Stimulated activated CD8-positive, alpha-beta memory T cell treated with anti-CD3 and anti-CD28 coated beads, Interleukin-4, amount 100 ng/mL, for 4 hours (primary cell): ENCODE measurements around the gene SCUBE3.

ENCODE experiments used
- DNase-seq, 2 donors: peaks; one replicate each; pipeline ENCODE4 v3.0.0-alpha.2; 2020; ENCODE audit warnings: low read depth in 2 of 2, low spot score in 1 of 2

The SCUBE3 gene

DNA sequence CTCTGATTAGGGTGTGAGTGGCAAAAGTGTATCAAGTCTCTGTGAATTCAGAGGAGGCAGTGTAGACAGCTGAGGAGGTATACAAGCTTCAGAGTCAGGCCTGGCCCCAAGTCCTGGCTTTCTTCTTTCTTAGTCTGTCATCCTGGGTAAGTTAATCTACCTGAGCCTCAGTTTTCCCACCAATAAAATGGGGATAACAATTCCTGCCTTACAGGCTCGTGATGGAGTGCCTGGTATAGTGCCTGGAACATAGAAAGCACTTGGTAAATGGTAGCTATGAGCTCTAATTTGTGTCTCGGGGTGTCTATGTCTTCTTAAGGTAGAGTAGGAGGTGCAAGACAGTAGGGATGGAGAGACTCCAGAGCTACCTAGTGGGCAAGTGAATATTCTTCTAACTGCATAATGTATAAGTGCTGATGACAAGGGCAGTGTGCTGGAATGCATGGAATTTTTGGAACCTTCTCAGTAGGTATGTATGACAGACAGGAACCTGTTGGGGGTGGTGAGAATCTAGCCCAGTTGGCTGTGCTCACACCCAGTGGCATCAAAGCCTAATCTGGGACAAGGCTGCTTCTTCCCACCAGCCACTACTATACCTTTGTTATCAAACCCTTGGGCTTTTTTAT is 4.0 kb upstream of the SCUBE3 start:
- no peak for DNase-seq

GRCh38 chr6:35213298-35213791 is 411 bp upstream of the SCUBE3 start:
- DNase-seq: no peak

GRCh38 chr6:35214869-35215664 is 1.3 kb downstream of the SCUBE3 start:
- no peak for DNase-seq

- no peak for DNase-seq
Measured at GRCh38 chr6:35215665-35216411, 2.1 kb downstream of the SCUBE3 start.

DNA sequence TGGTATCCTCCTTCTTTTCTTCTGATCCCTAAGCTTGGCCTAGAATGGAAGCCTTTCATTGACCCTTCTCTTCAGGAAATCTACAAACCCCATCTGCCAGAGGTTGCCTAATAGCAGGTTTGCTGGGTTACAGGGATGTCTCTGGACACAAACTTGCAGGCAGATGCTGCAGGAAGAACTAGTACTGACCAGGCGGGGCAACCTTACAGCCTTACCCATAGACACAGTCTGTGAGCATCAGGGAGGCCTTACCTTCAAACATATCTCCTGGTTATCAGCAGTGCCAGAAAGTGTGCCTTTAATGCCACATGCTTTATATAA is 2.6 kb downstream of the SCUBE3 start:
- no peak for DNase-seq

DNA sequence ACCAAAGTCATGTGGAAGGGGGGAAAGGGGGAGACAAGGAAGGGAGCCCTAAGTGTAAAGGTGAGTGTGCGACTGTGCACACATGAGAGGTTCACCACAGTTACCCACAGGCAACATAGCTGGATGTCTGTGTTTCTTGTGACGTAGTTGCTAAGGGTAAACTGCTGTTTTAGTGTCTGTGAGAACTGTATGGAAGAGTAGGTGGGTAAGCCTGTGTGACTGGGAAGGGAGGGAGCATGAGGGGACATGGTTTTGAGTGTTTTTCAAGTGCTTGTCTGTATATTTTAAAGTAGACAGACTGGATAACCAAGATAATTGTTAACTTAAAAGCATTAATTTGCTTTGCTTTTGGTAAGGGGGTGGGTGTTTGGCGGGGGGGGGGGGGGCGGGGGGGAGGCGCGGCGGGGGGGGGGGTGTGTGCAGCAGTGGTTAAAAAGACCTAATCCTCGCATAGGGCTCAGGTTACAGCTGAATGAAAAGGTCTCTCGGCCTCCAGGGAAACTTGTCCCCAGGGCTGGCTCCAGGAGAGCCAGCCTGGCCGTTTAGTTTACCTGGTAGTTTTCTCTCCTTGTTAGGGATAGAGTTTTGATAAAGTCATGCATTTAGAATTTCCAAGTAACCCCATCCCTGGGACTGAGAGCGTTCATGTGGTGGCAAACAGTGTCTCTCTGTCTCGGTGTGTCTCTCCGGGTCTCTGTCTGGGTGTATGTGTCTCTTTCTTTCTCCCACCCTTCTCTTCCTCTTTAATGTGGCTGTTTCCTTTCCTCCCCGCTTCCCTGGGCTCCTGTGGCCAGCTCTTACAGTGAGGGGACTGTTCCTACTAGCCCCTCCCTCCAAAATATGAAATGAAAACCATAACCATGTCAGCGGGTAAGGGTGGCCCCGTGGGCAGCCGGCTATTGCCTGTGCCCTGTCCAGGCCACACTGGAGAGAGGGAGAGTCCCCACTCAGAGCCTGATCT is 3.4 kb downstream of the SCUBE3 start:
- DNase-seq: no peak

DNA sequence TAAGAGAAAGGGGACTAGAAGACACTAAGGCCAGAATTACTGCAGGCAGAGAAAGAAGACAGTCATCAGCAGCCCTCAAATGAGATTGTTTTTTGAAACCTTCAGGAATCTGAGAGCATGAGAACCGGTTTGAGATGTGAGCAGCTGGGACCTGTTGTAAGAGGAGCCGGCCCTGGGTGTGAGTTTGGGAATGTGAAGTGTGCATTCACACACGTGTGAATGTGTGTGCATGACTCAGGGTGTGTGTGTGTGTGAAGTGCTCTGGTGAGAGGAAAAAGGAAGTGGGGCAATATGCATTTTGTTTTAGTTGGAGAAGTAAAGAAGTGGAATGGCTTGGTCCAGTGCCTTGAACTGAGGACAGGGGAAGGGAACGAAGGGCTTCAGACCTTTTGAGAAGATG is 4.3 kb downstream of the SCUBE3 start:
- no peak for DNase-seq

DNA sequence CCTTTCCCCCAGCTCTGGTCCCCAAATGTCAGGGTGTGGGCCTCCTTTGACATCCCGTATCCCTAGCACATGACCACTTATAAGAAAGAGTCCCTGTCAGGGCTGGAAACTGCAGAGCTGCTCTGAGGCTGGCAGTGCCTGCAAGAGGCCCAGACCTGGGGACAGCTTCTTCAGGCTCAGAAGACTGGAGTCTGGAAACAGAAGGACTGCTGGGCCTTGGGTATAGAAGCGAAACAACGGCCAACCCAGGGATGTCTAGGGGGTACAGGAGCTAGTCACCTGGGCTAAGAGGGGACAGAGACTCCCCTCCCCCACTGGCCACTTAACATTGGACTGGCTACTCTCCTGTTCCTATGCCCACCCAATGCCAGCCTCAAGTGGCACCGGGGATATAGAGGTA is 4.7 kb downstream of the SCUBE3 start:
- DNase-seq: no peak

GRCh38 chr6:35219683-35220326 is 6.0 kb downstream of the SCUBE3 start:
- DNase-seq: no peak

DNA sequence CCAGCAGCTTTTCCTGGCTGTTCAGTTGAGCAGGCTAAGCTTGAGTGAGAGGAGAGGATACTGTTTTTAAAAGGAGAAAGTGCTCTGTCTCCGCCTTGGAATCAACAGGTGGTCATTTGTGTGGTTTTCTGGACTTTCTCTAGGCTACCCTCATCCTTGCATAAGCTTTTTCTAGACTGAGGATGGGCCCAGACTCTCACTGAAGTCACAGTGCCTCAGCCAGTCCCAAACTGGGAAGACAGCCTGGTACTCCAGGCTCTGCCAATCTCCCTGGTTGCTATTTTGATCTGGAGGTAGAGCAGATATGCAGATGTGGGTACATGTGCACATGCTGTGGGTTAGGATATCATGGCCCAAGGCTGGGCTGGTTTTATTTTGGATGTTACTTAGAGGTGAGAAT is 7.0 kb downstream of the SCUBE3 start:
- no peak for DNase-seq

DNA sequence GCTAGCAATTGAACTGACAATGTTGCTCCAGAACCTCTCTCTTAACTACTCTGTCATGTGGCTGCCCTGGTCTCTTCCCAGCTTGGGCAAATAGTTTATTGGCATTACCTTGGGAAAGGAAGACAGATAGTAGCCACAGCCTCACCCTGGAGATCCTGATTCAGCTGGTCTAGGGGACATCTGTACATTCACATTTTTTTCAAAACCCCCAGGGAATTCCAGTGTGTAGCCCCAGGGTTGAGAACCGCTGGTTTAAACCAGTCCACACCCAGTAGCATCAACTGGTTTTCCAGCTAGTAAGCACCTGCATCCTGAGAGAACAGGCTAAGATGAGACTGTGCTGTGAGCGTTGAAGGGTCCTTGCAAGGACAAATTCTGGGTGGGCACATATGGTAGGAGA is 9.6 kb downstream of the SCUBE3 start:
- no peak for DNase-seq

DNA sequence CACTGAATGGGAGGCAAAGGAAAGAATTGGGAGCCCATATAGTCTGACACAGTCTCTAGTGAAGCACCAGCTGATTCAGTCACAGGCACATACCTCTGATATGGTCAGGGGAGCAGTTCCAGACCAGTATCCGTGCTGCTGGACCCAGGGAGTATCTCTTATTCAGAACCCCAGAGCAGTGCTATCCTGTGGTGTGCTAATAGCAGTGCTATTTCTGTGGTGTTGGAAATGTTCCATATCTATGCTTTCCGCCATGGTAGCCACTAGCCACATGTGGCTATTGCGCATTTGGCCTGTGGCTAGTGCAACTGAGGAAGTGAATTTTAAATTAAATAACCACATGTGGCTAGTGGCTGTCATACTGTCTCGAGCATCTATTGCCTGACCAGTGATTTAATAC is 11.0 kb downstream of the SCUBE3 start:
- DNase-seq: no peak

- DNase-seq: no peak
Measured at GRCh38 chr6:35228481-35228880, 14.7 kb downstream of the SCUBE3 start.

GRCh38 chr6:35229304-35229703 is 15.5 kb downstream of the SCUBE3 start:
- DNase-seq: no peak

DNA sequence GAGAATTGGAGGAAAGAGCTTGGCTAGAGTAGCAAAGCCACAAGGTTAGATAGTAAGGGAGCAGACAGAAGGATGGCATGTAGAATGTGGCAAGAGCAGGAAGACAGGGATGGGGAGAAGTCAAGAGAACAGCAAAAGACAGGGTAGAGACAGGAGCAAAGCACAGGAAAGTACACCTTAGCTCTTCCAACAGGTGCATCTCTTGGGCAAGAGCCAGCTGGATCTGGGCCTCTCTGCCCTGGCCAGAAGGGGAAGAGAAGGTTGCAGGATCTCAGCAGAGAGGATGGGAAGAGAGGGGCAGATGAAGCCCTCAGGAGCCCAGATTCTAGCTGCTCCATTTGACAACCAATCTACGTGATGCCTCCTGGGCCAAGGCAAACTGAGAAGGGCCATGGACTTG is 16.7 kb downstream of the SCUBE3 start:
- no peak for DNase-seq

DNA sequence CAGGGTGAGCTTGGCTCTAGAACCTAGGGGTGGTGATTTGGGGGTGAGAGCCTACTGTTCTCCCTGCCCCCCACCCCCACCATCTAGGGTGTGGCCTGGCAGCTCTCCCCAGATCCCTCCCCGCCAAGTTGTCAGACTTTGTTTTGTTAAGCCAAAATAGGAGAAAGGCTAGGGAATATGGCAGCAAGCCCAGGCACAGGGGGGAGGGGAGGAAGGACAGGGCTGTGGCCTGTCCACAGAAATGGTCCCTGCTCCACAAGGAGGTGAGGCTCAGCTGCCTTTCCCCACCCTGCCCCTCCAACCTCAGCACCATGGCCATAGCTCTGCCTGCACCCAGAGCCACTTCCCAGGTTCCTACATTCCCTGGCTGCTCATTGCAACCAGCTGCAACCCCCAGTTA is 17.2 kb downstream of the SCUBE3 start:
- no peak for DNase-seq

DNA sequence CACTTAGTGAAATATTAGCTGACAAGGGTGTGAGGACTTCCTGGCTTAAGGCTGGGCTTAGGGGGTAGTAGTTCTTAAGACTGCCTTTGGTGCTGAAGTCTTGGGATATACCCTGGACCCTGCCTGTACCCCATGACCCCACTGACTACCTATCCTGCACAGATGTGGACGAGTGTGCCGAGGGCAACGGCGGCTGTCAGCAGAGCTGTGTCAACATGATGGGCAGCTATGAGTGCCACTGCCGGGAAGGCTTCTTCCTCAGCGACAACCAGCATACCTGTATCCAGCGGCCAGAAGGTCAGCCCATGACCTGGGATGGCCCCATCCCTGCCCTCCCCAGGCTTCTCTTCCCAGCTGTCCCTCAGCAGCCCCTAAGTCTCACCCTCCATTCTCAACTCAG is 17.8 kb downstream of the SCUBE3 start:
- DNase-seq: no peak

- DNase-seq: no peak
Measured at GRCh38 chr6:35234901-35235300, 21.1 kb downstream of the SCUBE3 start.

DNA sequence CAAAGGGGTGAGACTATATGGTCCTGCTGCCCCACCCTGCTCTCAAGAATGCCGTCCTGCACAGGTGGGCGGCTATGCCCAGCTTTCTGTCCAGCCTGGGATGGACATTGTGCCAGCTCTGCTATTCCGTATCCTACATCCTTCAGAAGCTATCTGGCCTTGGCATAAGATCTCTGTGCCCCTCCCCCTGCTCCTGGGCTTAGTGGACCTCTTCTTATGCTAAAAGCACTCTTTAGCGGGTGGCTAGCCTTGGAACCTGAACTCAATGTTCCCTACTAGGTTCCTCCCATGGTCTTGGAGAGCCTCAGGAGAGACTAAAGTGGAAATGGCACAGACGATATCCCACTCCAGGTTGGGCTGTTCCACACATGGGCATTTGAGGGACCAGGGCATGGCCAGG is 22.5 kb downstream of the SCUBE3 start:
- no peak for DNase-seq

DNA sequence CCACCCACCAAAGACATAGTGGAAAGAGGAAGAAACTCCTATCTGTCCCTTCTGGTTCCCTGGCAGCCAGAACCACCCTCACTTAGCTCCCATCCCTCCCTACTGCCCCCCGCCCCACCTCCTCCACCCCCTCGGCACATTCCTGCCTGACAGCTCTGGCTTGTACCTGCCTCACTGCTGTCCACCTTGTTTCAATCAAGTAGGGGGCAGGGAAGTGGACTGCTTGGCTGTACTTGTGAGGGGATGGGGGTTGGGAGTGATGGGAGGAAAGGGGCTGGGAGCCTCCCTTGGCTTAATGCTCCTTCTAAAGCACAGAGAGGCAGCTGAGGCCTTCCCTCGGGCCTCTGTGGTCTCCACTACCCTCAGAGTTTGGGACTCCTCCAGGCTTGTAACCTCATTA is 23.7 kb downstream of the SCUBE3 start:
- DNase-seq: no peak

GRCh38 chr6:35238843-35239289 is 25.1 kb downstream of the SCUBE3 start:
- no peak for DNase-seq
